ENCODE results near the gene UBE2D3.

GRCh38 chr4:102871772-102872171 lies 44.4 kb upstream of the UBE2D3 start:
- TF ChIP-seq POLR2A (IDR thresholded peaks at IDR 0.05) (no peak), CTCF (IDR thresholded peaks at IDR 0.05) (no peak)

Data from esophagus squamous epithelium (tissue), 4 donors.